ENCODE measurements around the gene PCDHGB4. TPM values are rescaled to one million over a fixed set of nuclear protein-coding genes. Genes with fewer than 3 reads are reported as not detected.
"Not testable (repeated sequence)": the region's sequence is repeated elsewhere in the genome, so short reads cannot be mapped to it uniquely, and the experiment has no call there.

The PCDHGB4 gene
- total RNA-seq, 1 donor from 2014 or later, result 4.2 TPM

DNA sequence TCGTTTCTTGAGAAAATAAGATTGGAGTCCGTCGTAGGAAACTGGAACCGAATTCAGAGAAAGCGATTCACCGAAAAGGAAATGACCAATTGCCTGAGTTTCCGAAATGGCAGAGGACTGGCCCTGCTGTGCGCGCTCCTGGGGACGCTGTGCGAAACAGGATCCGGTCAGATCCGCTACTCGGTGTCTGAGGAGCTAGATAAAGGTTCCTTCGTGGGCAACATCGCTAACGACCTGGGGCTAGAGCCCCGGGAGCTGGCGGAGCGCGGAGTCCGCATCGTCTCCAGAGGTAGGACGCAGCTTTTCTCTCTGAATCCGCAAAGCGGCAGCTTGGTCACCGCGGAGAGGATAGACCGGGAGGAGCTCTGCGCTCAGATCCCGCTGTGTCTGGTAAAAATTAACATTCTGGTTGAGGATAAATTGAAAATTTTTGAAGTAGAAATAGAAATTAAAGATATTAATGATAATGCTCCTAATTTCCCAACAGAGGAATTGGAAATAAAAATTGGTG is 43.5 kb upstream of the PCDHGB4 start:
- H3K4me3 ChIP-seq, result peak overlapping the region; percentile 21
- H3K27ac ChIP-seq, result no peak overlapping the region
- H3K4me1 ChIP-seq, result no peaks in the 10 kb centered on the region
- H3K9me3 ChIP-seq, result peaks cover 19% of the 10 kb centered on the region
- ATAC-seq, result no peak
- H3K27me3 ChIP-seq, result peaks cover 6% of the 10 kb centered on the region
- intact Hi-C loops (cut with DNase I), result no loop called here
- TF ChIP-seq, protein P1, sequence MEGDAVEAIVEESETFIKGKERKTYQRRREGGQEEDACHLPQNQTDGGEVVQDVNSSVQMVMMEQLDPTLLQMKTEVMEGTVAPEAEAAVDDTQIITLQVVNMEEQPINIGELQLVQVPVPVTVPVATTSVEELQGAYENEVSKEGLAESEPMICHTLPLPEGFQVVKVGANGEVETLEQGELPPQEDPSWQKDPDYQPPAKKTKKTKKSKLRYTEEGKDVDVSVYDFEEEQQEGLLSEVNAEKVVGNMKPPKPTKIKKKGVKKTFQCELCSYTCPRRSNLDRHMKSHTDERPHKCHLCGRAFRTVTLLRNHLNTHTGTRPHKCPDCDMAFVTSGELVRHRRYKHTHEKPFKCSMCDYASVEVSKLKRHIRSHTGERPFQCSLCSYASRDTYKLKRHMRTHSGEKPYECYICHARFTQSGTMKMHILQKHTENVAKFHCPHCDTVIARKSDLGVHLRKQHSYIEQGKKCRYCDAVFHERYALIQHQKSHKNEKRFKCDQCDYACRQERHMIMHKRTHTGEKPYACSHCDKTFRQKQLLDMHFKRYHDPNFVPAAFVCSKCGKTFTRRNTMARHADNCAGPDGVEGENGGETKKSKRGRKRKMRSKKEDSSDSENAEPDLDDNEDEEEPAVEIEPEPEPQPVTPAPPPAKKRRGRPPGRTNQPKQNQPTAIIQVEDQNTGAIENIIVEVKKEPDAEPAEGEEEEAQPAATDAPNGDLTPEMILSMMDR (IDR thresholded peaks at IDR 0.05), result no peak
- DNase-seq, result no peak
- H3K36me3 ChIP-seq, result no peaks in the 10 kb centered on the region

DNA sequence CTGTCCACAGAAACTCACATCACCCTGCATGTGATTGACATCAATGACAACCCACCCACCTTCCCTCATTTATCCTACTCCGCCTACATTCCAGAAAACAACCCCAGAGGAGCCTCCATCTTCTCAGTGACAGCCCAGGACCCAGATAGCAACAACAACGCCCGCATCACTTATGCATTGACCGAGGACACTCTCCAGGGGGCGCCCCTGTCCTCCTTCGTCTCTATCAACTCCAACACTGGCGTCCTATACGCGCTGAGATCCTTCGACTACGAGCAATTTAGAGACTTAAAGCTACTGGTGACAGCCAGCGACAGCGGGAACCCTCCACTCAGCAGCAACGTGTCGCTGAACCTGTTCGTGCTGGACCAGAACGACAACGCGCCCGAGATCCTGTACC is 42.2 kb upstream of the PCDHGB4 start:
- TF ChIP-seq, protein P1 (IDR thresholded peaks at IDR 0.05), result no peak
- Histone ChIP-seq H3K4me1 (no peaks in the 10 kb centered on the region), H3K9me3 (peaks cover 13% of the 10 kb centered on the region), H3K27ac (no peak overlapping the region), H3K27me3 (peaks cover 10% of the 10 kb centered on the region), H3K4me3 (no peak overlapping the region), H3K36me3 (no peaks in the 10 kb centered on the region)
- intact Hi-C loops (cut with DNase I), result no loop called here
- ATAC-seq (no peak), DNase-seq (no peak)

DNA sequence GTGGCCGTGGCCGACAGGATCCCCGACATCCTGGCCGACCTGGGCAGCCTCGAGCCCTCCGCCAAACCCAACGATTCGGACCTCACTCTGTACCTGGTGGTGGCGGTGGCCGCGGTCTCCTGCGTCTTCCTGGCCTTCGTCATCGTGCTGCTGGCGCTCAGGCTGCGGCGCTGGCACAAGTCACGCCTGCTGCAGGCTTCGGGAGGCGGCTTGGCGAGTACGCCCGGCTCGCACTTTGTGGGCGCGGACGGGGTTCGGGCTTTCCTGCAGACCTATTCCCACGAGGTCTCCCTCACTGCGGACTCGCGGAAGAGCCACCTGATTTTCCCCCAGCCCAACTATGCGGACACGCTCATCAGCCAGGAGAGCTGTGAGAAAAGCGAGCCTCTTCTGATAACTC is 41.5 kb upstream of the PCDHGB4 start:
- intact Hi-C loops (cut with DNase I); H3K4me1 ChIP-seq; H3K36me3 ChIP-seq; H3K27ac ChIP-seq; ATAC-seq; DNase-seq; H3K4me3 ChIP-seq: not testable (repeated sequence)
- Histone ChIP-seq H3K27me3 (peaks cover 10% of the 10 kb centered on the region), H3K9me3 (peaks cover 18% of the 10 kb centered on the region)

- Histone ChIP-seq H3K4me1 (no peaks in the 10 kb centered on the region), H3K27me3 (peaks cover 5% of the 10 kb centered on the region), H3K4me3 (no peak within 1 kb of the TSS), H3K36me3 (no peaks in the 10 kb centered on the region), H3K9me3 (peaks cover 12% of the 10 kb centered on the region), H3K27ac (no peak within 1 kb of the TSS)
- DNase-seq, result no peak
- ATAC-seq, result peak; percentile 71
- intact Hi-C loops (cut with DNase I), result no loop called here
- TF ChIP-seq, protein P1 (IDR thresholded peaks at IDR 0.05), result peak; percentile 37
Measured at GRCh38 chr5:141349917-141350619, 37.4 kb upstream of the PCDHGB4 start, which contains the start of gene PCDHGB1. Gene PCDHGB1 (plus strand): TSS chr5:141350099. CDS start chr5:141350261, 162 bp downstream.

GRCh38 chr5:141351591-141351990 is 35.9 kb upstream of the PCDHGB4 start:
- TF ChIP-seq, protein P1 (IDR thresholded peaks at IDR 0.05), result no peak

GRCh38 chr5:141354900-141355469 is 32.5 kb upstream of the PCDHGB4 start, which contains the start of gene PCDHGA4:
Gene PCDHGA4 (plus strand): TSS chr5:141355021. CDS start chr5:141355108, 87 bp downstream.
- peaks cover 28% of the 10 kb centered on the region for H3K9me3 ChIP-seq
- no peak for DNase-seq

More at GRCh38 chr5:141351591-141351990, 35.9 kb upstream of the PCDHGB4 start:
- H3K36me3 ChIP-seq, result no peaks in the 10 kb centered on the region
- no peak overlapping the region for H3K27ac ChIP-seq
- no peak for ATAC-seq
- H3K27me3 ChIP-seq, result peaks cover 5% of the 10 kb centered on the region
- intact Hi-C loops (cut with DNase I), result no loop called here
- no peak for DNase-seq
- no peak overlapping the region for H3K4me3 ChIP-seq
- peaks cover 17% of the 10 kb centered on the region for H3K9me3 ChIP-seq
- H3K4me1 ChIP-seq, result no peaks in the 10 kb centered on the region

More at GRCh38 chr5:141354900-141355469, 32.5 kb upstream of the PCDHGB4 start, which contains the start of gene PCDHGA4:
- H3K27me3 ChIP-seq, result peaks cover 5% of the 10 kb centered on the region
- no peak within 1 kb of the TSS for H3K27ac ChIP-seq
- TF ChIP-seq, protein P1 (IDR thresholded peaks at IDR 0.05), result peak; percentile 45
- intact Hi-C loops (cut with DNase I), result no loop called here
- no peaks in the 10 kb centered on the region for H3K4me1 ChIP-seq
- H3K4me3 ChIP-seq, result peak within 1 kb of the TSS; percentile 40
- no peaks in the 10 kb centered on the region for H3K36me3 ChIP-seq
- no peak for ATAC-seq

Measured in upper lobe of right lung (tissue), 1 donor.